ENCODE data around the gene CA10. TPM values are rescaled to one million over a fixed set of nuclear protein-coding genes. Genes with fewer than 3 reads are reported as not detected.

Gene CA10
- total RNA-seq, 4 donors from 2014 or later = not detected

DNA sequence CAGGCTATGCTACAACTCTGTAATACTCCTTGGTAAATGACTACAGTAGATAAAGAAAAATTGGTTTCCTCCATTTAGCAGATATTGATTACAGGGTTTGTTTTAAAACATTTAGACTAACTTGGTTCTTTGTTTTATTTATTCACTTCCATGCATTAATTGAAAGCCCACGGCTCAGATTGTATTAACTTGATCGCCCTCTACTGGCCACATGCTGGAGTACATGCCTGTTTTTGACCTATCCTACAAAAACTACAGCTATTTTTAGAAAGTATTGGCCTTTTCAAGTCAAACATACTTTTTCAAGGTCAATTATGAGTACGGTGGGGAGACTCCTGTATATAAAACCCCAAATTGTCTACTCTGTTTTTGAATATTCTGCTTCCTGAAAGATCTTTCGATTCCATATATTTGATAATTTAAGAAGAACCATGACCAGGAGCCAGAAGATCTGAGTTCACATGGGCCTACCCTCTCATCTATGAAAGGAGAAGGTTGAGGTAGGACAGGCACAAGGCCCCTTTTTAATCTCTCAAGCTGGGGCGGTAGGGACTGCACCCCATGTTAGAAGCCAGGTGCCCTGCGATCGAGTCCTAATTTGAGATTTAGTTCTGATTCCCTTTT is 51.8 kb downstream of the CA10 start:
- no peak overlapping the region for H3K4me3 ChIP-seq
- TF ChIP-seq POLR2AphosphoS5 (IDR thresholded peaks at IDR 0.05) = no peak
- TF ChIP-seq, protein P1, sequence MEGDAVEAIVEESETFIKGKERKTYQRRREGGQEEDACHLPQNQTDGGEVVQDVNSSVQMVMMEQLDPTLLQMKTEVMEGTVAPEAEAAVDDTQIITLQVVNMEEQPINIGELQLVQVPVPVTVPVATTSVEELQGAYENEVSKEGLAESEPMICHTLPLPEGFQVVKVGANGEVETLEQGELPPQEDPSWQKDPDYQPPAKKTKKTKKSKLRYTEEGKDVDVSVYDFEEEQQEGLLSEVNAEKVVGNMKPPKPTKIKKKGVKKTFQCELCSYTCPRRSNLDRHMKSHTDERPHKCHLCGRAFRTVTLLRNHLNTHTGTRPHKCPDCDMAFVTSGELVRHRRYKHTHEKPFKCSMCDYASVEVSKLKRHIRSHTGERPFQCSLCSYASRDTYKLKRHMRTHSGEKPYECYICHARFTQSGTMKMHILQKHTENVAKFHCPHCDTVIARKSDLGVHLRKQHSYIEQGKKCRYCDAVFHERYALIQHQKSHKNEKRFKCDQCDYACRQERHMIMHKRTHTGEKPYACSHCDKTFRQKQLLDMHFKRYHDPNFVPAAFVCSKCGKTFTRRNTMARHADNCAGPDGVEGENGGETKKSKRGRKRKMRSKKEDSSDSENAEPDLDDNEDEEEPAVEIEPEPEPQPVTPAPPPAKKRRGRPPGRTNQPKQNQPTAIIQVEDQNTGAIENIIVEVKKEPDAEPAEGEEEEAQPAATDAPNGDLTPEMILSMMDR (IDR thresholded peaks at IDR 0.05) = peak; percentile 16 to 58
- H3K9me3 ChIP-seq = no peaks in the 10 kb centered on the region
- no peaks in the 10 kb centered on the region for H3K4me1 ChIP-seq
- no peaks in the 10 kb centered on the region for H3K27me3 ChIP-seq
- no peaks in the 10 kb centered on the region for H3K36me3 ChIP-seq
- DNase-seq (ENCODE audit: low spot score in 2 of 2) = no peak
- no peak overlapping the region for H3K27ac ChIP-seq
- 46% methylated on average over 7 of the region's 7 CpGs for WGBS

DNA sequence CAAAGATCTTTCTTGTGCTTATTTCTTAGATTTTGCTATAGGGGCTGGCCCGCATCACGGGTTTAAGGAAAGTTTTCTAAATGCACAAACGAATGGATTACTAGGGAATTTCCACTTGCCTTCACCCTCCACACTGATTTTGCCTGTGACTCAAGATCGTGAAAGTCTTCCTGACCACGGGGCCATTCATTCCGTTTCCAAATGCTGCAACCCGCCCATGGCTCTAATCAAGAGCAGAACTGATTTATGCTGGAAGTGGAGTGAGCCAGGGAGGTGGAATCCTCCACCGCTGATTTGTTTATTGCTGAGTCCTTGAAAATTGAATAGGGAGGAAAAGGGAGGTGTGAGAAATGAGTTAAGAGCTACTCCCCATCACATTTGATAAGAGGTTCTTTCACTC is 52.4 kb downstream of the CA10 start:
- Histone ChIP-seq H3K27me3 (no peaks in the 10 kb centered on the region), H3K36me3 (no peaks in the 10 kb centered on the region), H3K4me1 (no peaks in the 10 kb centered on the region), H3K9me3 (no peaks in the 10 kb centered on the region), H3K4me3 (no peak overlapping the region), H3K27ac (no peak overlapping the region)
- 61% methylated on average over 8 of the region's 8 CpGs for WGBS
- TF ChIP-seq POLR2A (IDR thresholded peaks at IDR 0.05) (no peak), EP300 (IDR thresholded peaks at IDR 0.05) (no peak), POLR2AphosphoS5 (IDR thresholded peaks at IDR 0.05) (no peak)
- TF ChIP-seq, protein P1 (IDR thresholded peaks at IDR 0.05) = no peak
- no peak for DNase-seq (ENCODE audit: low spot score in 2 of 2)

DNA sequence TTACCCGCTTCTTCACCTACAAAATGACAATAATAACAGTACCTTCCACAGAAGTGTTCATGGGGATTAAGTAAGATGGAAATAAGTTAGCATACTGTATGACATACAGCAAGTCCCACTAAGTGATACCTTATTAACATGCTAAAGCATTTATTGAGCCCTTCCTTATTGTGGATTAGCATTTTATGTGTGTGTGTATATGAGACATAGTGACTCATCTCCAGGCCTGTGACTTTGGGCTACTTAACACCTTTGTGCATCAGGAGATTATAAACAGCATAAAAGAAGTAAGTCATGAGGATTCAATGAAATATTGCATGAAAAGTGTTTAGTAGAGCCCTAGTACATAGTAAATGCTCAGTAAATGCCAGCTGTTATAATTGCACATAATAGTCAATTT is 52.9 kb downstream of the CA10 start:
- no peak overlapping the region for H3K4me3 ChIP-seq
- no peaks in the 10 kb centered on the region for H3K4me1 ChIP-seq
- no peaks in the 10 kb centered on the region for H3K27me3 ChIP-seq
- no peak overlapping the region for H3K27ac ChIP-seq
- H3K36me3 ChIP-seq = no peaks in the 10 kb centered on the region
- 92% methylated on average over 1 of the region's 1 CpG for WGBS
- DNase-seq (ENCODE audit: low spot score in 2 of 2) = no peak
- H3K9me3 ChIP-seq = no peaks in the 10 kb centered on the region
- TF ChIP-seq POLR2A (IDR thresholded peaks at IDR 0.05) (no peak), POLR2AphosphoS5 (IDR thresholded peaks at IDR 0.05) (no peak), EP300 (IDR thresholded peaks at IDR 0.05) (no peak)
- TF ChIP-seq, protein P1 (IDR thresholded peaks at IDR 0.05) = no peak

DNA sequence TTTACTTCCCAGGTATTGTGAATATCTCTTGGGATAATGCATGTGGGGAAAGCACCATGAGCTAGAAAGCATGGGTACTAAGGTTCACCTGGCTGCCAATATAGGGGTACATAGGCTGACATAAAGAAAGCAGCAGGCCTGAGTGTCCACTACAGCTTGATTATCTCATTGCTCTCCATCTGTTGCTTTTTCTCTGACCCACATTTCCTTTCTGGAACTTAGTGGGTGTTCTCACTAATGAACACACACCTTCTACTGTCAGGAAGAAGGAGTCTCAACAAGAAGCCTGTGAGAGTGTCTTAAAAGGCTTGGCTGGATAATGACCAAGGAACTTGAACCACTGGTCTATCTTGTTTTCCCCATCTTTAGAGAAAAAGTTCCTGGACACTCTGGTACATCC is 62.5 kb downstream of the CA10 start:
- Histone ChIP-seq H3K27ac (no peak overlapping the region), H3K27me3 (no peaks in the 10 kb centered on the region), H3K9me3 (no peaks in the 10 kb centered on the region), H3K36me3 (no peaks in the 10 kb centered on the region), H3K4me3 (no peak overlapping the region), H3K4me1 (no peaks in the 10 kb centered on the region)
- TF ChIP-seq POLR2AphosphoS5 (IDR thresholded peaks at IDR 0.05) (no peak), EP300 (IDR thresholded peaks at IDR 0.05) (no peak), POLR2A (IDR thresholded peaks at IDR 0.05) (no peak)
- TF ChIP-seq, protein P1 (IDR thresholded peaks at IDR 0.05) = no peak
- no peak for DNase-seq (ENCODE audit: low spot score in 2 of 2)

DNA sequence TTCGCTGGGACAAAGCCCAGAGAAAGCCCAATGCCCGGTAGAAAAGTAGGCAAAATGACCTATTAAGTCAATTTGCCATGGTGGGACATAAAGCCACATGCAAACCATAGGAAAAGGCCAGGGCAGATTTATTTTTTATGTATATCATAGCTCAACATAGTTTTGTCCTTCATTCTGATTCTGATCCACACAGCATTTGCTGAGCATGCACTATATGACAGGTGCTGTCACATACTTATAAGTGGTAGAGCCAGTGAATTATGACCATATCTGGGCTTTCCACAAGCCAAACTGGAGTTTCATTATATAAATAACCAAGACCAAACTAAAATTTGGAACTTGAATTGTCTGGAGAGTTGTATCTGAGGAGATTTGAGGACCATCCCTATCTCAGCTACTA is 74.3 kb downstream of the CA10 start:
- no peaks in the 10 kb centered on the region for H3K27me3 ChIP-seq
- DNase-seq (ENCODE audit: low spot score in 2 of 2) = no peak
- no peaks in the 10 kb centered on the region for H3K36me3 ChIP-seq
- no peak overlapping the region for H3K27ac ChIP-seq
- TF ChIP-seq POLR2AphosphoS5 (IDR thresholded peaks at IDR 0.05) = no peak
- TF ChIP-seq, protein P1 (IDR thresholded peaks at IDR 0.05) = no peak
- H3K4me1 ChIP-seq = no peaks in the 10 kb centered on the region
- no peaks in the 10 kb centered on the region for H3K9me3 ChIP-seq
- WGBS = 77% methylated on average over 2 of the region's 2 CpGs
- no peak overlapping the region for H3K4me3 ChIP-seq
